SK-N-SH (cell line): ENCODE measurements around the gene MSH5. TPM values are rescaled to one million over a fixed set of nuclear protein-coding genes. Genes with fewer than 3 reads are reported as not detected.

Experiments
- CTCF ChIA-PET: fragments of 300-600, 350-600 bp; formaldehyde crosslinking; extraction: SDS; loops from one replicate; lab custom pipeline; 2021; lab: Yijun Ruan, JAX
- POLR2A ChIA-PET: fragments of 350-600 bp; sonication (Branson Sonifier 250); formaldehyde crosslinking; extraction: SDS; loops from one replicate; lab custom pipeline; 2020; ENCODE audit warnings: antibody characterized with exemption, inconsistent platforms; lab: Yijun Ruan, JAX
- DNase-seq: peaks from one replicate; pipeline ENCODE4 v3.0.0; 2012
- H2AFZ ChIP-seq: fragments of 200-600 bp; sonication (generic); 2 replicates; pipeline ENCODE4 v1.8.1; 2016; ENCODE audit warnings: antibody characterized with exemption, mild to moderate bottlenecking, low read depth
- H3F3A ChIP-seq: fragments of 200-600 bp; sonication (generic); replicated peaks from 2 replicates; pipeline ENCODE3; 2016; ENCODE audit warnings: antibody characterized with exemption, mild to moderate bottlenecking; ENCODE audit not compliant: insufficient read depth
- H3K27ac ChIP-seq, 2 experiments: fragments of 200-500 bp in 1 of 2; fragments of 200-600 bp in 1 of 2; sonication (Bioruptor generic) in 1 of 2; sonication (generic), shearing (Covaris generic) in 1 of 2; 2 replicates each; pipeline versions ENCODE4 v1.5.1 to v1.6.1; 2014 to 2016; ENCODE audit warnings: low read depth in 2 of 2, inconsistent platforms in 1 of 2, low read length in 1 of 2, mild to moderate bottlenecking in 1 of 2, mixed read lengths in 1 of 2
- H3K27me3 ChIP-seq: fragments of 200-600 bp; sonication (generic), shearing (Covaris generic); 2 replicates; pipeline ENCODE4 v1.6.1; 2016; ENCODE audit warnings: mixed run types; ENCODE audit not compliant: insufficient read depth
- H3K36me3 ChIP-seq, 2 experiments: fragments of 200-500 bp in 1 of 2; fragments of 200-600 bp in 1 of 2; sonication (Bioruptor generic) in 1 of 2; sonication (generic) in 1 of 2; replicated peaks in 1 of 2; 2 replicates each; pipeline versions ENCODE3 to v1.5.1; 2014 to 2016; ENCODE audit warnings: low read length in 1 of 2, mild to moderate bottlenecking in 1 of 2; ENCODE audit not compliant: insufficient read depth in 2 of 2, control insufficient read depth in 1 of 2
- H3K4me1 ChIP-seq, 2 experiments: fragments of 200-500 bp in 1 of 2; fragments of 200-600 bp in 1 of 2; sonication (Bioruptor generic) in 1 of 2; sonication (generic), shearing (Covaris generic) in 1 of 2; 2 replicates each; pipeline versions ENCODE4 v1.5.1 to v1.6.1; 2014 to 2016; ENCODE audit warnings: low read depth in 1 of 2, low read length in 1 of 2, mixed run types in 1 of 2; ENCODE audit not compliant: insufficient read depth in 2 of 2, control insufficient read depth in 1 of 2
- H3K4me2 ChIP-seq: fragments of 200-600 bp; sonication (generic), shearing (Covaris generic); 2 replicates; pipeline ENCODE4 v1.6.1; 2017; ENCODE audit warnings: mixed run types
- H3K4me3 ChIP-seq, 2 experiments: fragments of 200-500 bp in 1 of 2; fragments of 200-600 bp in 1 of 2; sonication (Bioruptor generic) in 1 of 2; sonication (generic), shearing (Covaris generic) in 1 of 2; 2 replicates each; pipeline versions ENCODE4 v1.5.1 to v1.8.1; 2014 to 2016; ENCODE audit warnings: low read depth in 2 of 2, inconsistent platforms in 1 of 2, low read length in 1 of 2, mild to moderate bottlenecking in 1 of 2, mixed read lengths in 1 of 2, moderate library complexity in 1 of 2
- H3K79me2 ChIP-seq: fragments of 200-600 bp; sonication (generic); 2 replicates; pipeline ENCODE4 v1.8.1; 2017; ENCODE audit warnings: mild to moderate bottlenecking; ENCODE audit not compliant: insufficient read depth
- H3K9ac ChIP-seq: fragments of 200-600 bp; sonication (generic); 2 replicates; pipeline ENCODE4 v1.6.1; 2017; ENCODE audit warnings: mixed run types
- H3K9me2 ChIP-seq: fragments of 200-600 bp; sonication (generic); 2 replicates; pipeline ENCODE4 v1.6.1; 2017; ENCODE audit warnings: mixed run types
- H3K9me3 ChIP-seq: fragments of 200-600 bp; sonication (generic); 2 replicates; pipeline ENCODE4 v1.6.1; 2017; ENCODE audit warnings: mixed run types, mild to moderate bottlenecking, moderate library complexity
- H4K20me1 ChIP-seq: fragments of 200-600 bp; sonication (generic); 2 replicates; pipeline ENCODE4 v1.6.1; 2017; ENCODE audit warnings: mild to moderate bottlenecking, mixed run types; ENCODE audit not compliant: insufficient read depth
- CHD2 ChIP-seq: fragments of 150-350 bp; IDR thresholded peaks from 2 replicates; pipeline ENCODE4 v1.6.1; 2018; ENCODE audit warnings: low read length; ENCODE audit not compliant: partially characterized antibody
- CTCF ChIP-seq: fragments of 200-600 bp; sonication (generic); IDR thresholded peaks from 2 replicates; pipeline ENCODE4 v1.6.1; 2017; ENCODE audit warnings: antibody characterized with exemption, mild to moderate bottlenecking, moderate library complexity
- EZH2phosphoT487 ChIP-seq: fragments of 200-600 bp; sonication (generic); IDR thresholded peaks from 2 replicates; pipeline ENCODE4 v1.6.1; 2017; ENCODE audit warnings: low read depth, mixed run types, mild to moderate bottlenecking, antibody characterized with exemption, moderate library complexity, borderline replicate concordance
- FOXM1 ChIP-seq: IDR thresholded peaks from 2 replicates; pipeline ENCODE4 v1.4.0; 2012; ENCODE audit warnings: low read depth, mild to moderate bottlenecking
- JUND ChIP-seq: IDR thresholded peaks from 2 replicates; pipeline ENCODE4 v1.4.0; 2012
- MXI1 ChIP-seq: IDR thresholded peaks from 2 replicates; pipeline ENCODE4 v1.6.1; 2012; ENCODE audit warnings: mild to moderate bottlenecking, low read depth, low read length, improper control_type of control experiment
- NFIC ChIP-seq: IDR thresholded peaks from 2 replicates; pipeline ENCODE4 v1.4.0; 2012; ENCODE audit warnings: borderline replicate concordance
- NRF1 ChIP-seq: IDR thresholded peaks from 2 replicates; pipeline ENCODE4 v1.6.1; 2012; ENCODE audit warnings: low read depth, mild to moderate bottlenecking, low read length
- POLR2AphosphoS5 ChIP-seq: IDR thresholded peaks from 2 replicates; pipeline ENCODE4 v1.6.1; 2012; ENCODE audit warnings: low read depth, low read length
- RAD21 ChIP-seq: IDR thresholded peaks from 2 replicates; pipeline ENCODE4 v1.6.1; 2012; ENCODE audit warnings: mild to moderate bottlenecking, low read length
- RCOR1 ChIP-seq: fragments of 150-350 bp; IDR thresholded peaks from 2 replicates; pipeline ENCODE4 v1.6.1; 2017; ENCODE audit warnings: antibody characterized with exemption, low read length
- SMC3 ChIP-seq: IDR thresholded peaks from 2 replicates; pipeline ENCODE4 v1.6.1; 2012; ENCODE audit warnings: low read depth, low read length, improper control_type of control experiment
- TCF12 ChIP-seq: IDR thresholded peaks from 2 replicates; pipeline ENCODE4 v1.4.0; 2012
- WGBS: methylation state at CpG from one replicate; pipeline ENCODE4 v1.1.6; 2017; ENCODE audit warnings: low lambda C conversion rate; 5-methylcytosine and 5-hydroxymethylcytosine counted together
- polyA plus RNA-seq, 3 experiments: library from polyadenylated mRNA; depleted of rRNA; stranded (reverse); fragments of >200 nt; gene quantifications; 2 replicates each; pipeline ENCODE4 v1.2.3, GENCODE V29; 2012
- TF ChIP-seq, protein P1 (sequence below): IDR thresholded peaks from 2 replicates; pipeline ENCODE4; 2012
- TF ChIP-seq, protein P2 (sequence below): fragments of 150-350 bp; IDR thresholded peaks from 2 replicates; pipeline ENCODE4 v1.6.1; 2017; ENCODE audit warnings: antibody characterized with exemption, low read length, low read depth, borderline replicate concordance

The MSH5 gene
- polyA plus RNA-seq, 1 of the 3 experiments (the other 2 are of a cell fraction) = 16.0 TPM

GRCh38 chr6:31729979-31730630 is 9.7 kb upstream of the MSH5 start (continued):
- TF ChIP-seq, protein P1, sequence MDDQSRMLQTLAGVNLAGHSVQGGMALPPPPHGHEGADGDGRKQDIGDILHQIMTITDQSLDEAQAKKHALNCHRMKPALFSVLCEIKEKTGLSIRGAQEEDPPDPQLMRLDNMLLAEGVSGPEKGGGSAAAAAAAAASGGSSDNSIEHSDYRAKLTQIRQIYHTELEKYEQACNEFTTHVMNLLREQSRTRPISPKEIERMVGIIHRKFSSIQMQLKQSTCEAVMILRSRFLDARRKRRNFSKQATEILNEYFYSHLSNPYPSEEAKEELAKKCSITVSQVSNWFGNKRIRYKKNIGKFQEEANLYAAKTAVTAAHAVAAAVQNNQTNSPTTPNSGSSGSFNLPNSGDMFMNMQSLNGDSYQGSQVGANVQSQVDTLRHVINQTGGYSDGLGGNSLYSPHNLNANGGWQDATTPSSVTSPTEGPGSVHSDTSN = peak; percentile 81
- TF ChIP-seq SMC3 = peak; percentile 16; the same call in 1 of the 2 replicates
- TF ChIP-seq JUND = peak; percentile 41; the same call in 1 of the 2 replicates
- TF ChIP-seq EZH2phosphoT487 = no peak
- peak; percentile 97 for TF ChIP-seq POLR2AphosphoS5
- peak; percentile 30; the same call in 1 of the 2 replicates for TF ChIP-seq TCF12

DNA sequence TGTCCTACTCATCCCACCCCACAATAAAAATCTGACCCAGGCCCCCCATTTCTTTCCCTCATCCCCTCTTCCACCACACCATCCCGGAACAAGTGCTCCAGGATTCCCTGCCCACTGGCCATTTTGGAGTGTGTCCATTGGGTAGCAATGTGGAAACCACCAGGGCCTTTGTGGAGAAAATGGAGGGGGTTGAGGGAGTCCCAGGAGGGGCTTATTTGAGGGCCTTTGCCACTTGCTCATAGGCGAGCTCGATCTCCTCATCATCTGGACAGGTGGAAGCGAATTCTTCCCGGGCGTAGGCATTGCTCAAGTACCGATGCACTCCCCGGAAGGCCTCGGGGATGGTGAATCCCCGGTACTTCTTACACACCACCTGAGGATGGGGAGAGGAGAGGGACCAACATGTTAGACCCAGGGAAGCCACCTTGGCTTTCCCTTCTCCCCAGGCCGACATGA is 9.1 kb upstream of the MSH5 start:
- H3K79me2 ChIP-seq = peaks cover 57% of the 10 kb centered on the region
- H3F3A ChIP-seq = peaks cover 51% of the 10 kb centered on the region
- peaks cover 51 to 60% of the 10 kb centered on the region in 2 experiments for H3K36me3 ChIP-seq
- DNase-seq = no peak
- H3K4me2 ChIP-seq = peak overlapping the region; percentile 98
- no peaks in the 10 kb centered on the region for H3K9me3 ChIP-seq
- peaks cover 21 to 25% of the 10 kb centered on the region in 2 experiments; a peak in 2 of 4 replicates for H3K4me1 ChIP-seq
- peaks cover 27% of the 10 kb centered on the region for H4K20me1 ChIP-seq
- CTCF ChIA-PET = interaction anchor here (0.6 to 7.3 kb wide), 17 partner anchors 9 to 220 kb away, joined by 3 to 45 read pairs (median 5); partner anchors contain the start of genes ABHD16A, ATP6V1G2, GPANK1 and LSM2
- TF ChIP-seq, protein P2, sequence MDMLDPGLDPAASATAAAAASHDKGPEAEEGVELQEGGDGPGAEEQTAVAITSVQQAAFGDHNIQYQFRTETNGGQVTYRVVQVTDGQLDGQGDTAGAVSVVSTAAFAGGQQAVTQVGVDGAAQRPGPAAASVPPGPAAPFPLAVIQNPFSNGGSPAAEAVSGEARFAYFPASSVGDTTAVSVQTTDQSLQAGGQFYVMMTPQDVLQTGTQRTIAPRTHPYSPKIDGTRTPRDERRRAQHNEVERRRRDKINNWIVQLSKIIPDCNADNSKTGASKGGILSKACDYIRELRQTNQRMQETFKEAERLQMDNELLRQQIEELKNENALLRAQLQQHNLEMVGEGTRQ = no peak
- no peak for TF ChIP-seq MXI1
- no peak for TF ChIP-seq CHD2
- no peak for TF ChIP-seq FOXM1
- no peak for TF ChIP-seq NFIC
- no peak for TF ChIP-seq RAD21
- TF ChIP-seq NRF1 = no peak
- TF ChIP-seq RCOR1 = no peak
- TF ChIP-seq SMC3 = no peak
- no peak for TF ChIP-seq CTCF
- no peak overlapping the region for H2AFZ ChIP-seq
- H3K27ac ChIP-seq = peak overlapping the region; percentile 94; a peak in 3 of 4 replicates
- 97% methylated on average over 11 of the region's 11 CpGs for WGBS
- peak overlapping the region in 1 of 2 experiments; percentile 93; a peak in 2 of 4 replicates for H3K4me3 ChIP-seq
- POLR2A ChIA-PET = interaction anchor here (1.0 to 2.0 kb wide), 6 partner anchors 10 to 104 kb away, joined by 3 to 10 read pairs (median 4); partner anchors contain the start of genes HSPA1B and VARS1
- H3K9me2 ChIP-seq = no peaks in the 10 kb centered on the region
- peak overlapping the region; percentile 98; the same call in 1 of the 2 replicates for H3K9ac ChIP-seq
- H3K27me3 ChIP-seq = no peaks in the 10 kb centered on the region
